ENCODE results near the gene SPATA2L.
A peak's percentile ranks its signal among the peaks of the same experiment; 100 is the strongest.

Gene SPATA2L

GRCh38 chr16:89705006-89705405 lies 3.5 kb upstream of the SPATA2L start:
- Histone ChIP-seq H3K36me3 (ENCODE audit: low read length) (no peaks in the 10 kb centered on the region), H3K27ac (ENCODE audit: low read depth, low read length) (no peak overlapping the region), H3K9me2 (replicated peaks; ENCODE audit: insufficient read depth, low read length) (no peaks in the 10 kb centered on the region), H3K27me3 (ENCODE audit: low read length) (no peaks in the 10 kb centered on the region), H3K79me2 (ENCODE audit: insufficient read depth, low read length) (no peaks in the 10 kb centered on the region), H3K4me3 (ENCODE audit: insufficient read depth, low read length, poor library complexity, severe bottlenecking) (no peak overlapping the region), H2AFZ (ENCODE audit: low read depth, low read length, severe bottlenecking) (no peak overlapping the region), H4K20me1 (ENCODE audit: low read depth, low read length) (no peaks in the 10 kb centered on the region), H3K4me2 (ENCODE audit: low read depth, low read length, poor library complexity, severe bottlenecking) (no peak overlapping the region), H3K9ac (ENCODE audit: low read length) (no peak overlapping the region), H3F3A (ENCODE audit: insufficient read depth) (no peaks in the 10 kb centered on the region), H3K9me3 (ENCODE audit: insufficient read depth, low read length) (no peaks in the 10 kb centered on the region)
- TF ChIP-seq EZH2phosphoT487 (conservative IDR thresholded peaks at IDR 0.05; ENCODE audit: low read length) (no peak), CTCF (IDR thresholded peaks at IDR 0.05; ENCODE audit: insufficient read depth, low read length, poor library complexity, severe bottlenecking) (no peak)

- Histone ChIP-seq H4K20me1 (ENCODE audit: low read depth, low read length) (no peaks in the 10 kb centered on the region; the same call in 1 of the 2 replicates), H3K4me3 (ENCODE audit: insufficient read depth, low read length, poor library complexity, severe bottlenecking) (no peak overlapping the region), H2AFZ (ENCODE audit: low read depth, low read length, severe bottlenecking) (no peak overlapping the region), H3K27me3 (ENCODE audit: low read length) (no peaks in the 10 kb centered on the region), H3K9me2 (replicated peaks; ENCODE audit: insufficient read depth, low read length) (no peaks in the 10 kb centered on the region), H3K79me2 (ENCODE audit: insufficient read depth, low read length) (no peaks in the 10 kb centered on the region), H3K4me2 (ENCODE audit: low read depth, low read length, poor library complexity, severe bottlenecking) (no peak overlapping the region), H3K9ac (ENCODE audit: low read length) (no peak overlapping the region), H3K9me3 (ENCODE audit: insufficient read depth, low read length) (no peaks in the 10 kb centered on the region), H3K36me3 (ENCODE audit: low read length) (no peaks in the 10 kb centered on the region), H3K27ac (ENCODE audit: low read depth, low read length) (no peak overlapping the region), H3F3A (ENCODE audit: insufficient read depth) (no peaks in the 10 kb centered on the region)
- TF ChIP-seq EZH2phosphoT487 (conservative IDR thresholded peaks at IDR 0.05; ENCODE audit: low read length), result no peak
- TF ChIP-seq CTCF (IDR thresholded peaks at IDR 0.05; ENCODE audit: insufficient read depth, low read length, poor library complexity, severe bottlenecking), result no peak
Measured at GRCh38 chr16:89704281-89704680, 2.8 kb upstream of the SPATA2L start.

GRCh38 chr16:89700649-89701424 lies 668 bp downstream of the SPATA2L start:
- Histone ChIP-seq H3F3A (ENCODE audit: insufficient read depth) (no peaks in the 10 kb centered on the region), H4K20me1 (ENCODE audit: low read depth, low read length) (no peaks in the 10 kb centered on the region; the same call in 1 of the 2 replicates), H3K27me3 (ENCODE audit: low read length) (no peaks in the 10 kb centered on the region), H3K79me2 (ENCODE audit: insufficient read depth, low read length) (no peaks in the 10 kb centered on the region), H3K27ac (ENCODE audit: low read depth, low read length) (peak overlapping the region; percentile 57), H2AFZ (ENCODE audit: low read depth, low read length, severe bottlenecking) (peak overlapping the region; percentile 46), H3K9me3 (ENCODE audit: insufficient read depth, low read length) (no peaks in the 10 kb centered on the region), H3K36me3 (ENCODE audit: low read length) (no peaks in the 10 kb centered on the region), H3K9ac (ENCODE audit: low read length) (peak overlapping the region; percentile 65), H3K4me3 (ENCODE audit: insufficient read depth, low read length, poor library complexity, severe bottlenecking) (peak overlapping the region; percentile 57), H3K4me2 (ENCODE audit: low read depth, low read length, poor library complexity, severe bottlenecking) (peak overlapping the region; percentile 52), H3K9me2 (replicated peaks; ENCODE audit: insufficient read depth, low read length) (no peaks in the 10 kb centered on the region)
- TF ChIP-seq CTCF (IDR thresholded peaks at IDR 0.05; ENCODE audit: insufficient read depth, low read length, poor library complexity, severe bottlenecking) (no peak), EZH2phosphoT487 (conservative IDR thresholded peaks at IDR 0.05; ENCODE audit: low read length) (no peak)
